GM21360 (cell line): ENCODE results near the gene RIN3.

Experiments used
- ATAC-seq: cut with Tn5 transposase; IDR thresholded peaks from one replicate; pipeline ENCODE4 v1.9.1; 2021; ENCODE audit warnings: mild to moderate bottlenecking, moderate library complexity; ENCODE audit not compliant: unreplicated experiment

RIN3 gene

DNA sequence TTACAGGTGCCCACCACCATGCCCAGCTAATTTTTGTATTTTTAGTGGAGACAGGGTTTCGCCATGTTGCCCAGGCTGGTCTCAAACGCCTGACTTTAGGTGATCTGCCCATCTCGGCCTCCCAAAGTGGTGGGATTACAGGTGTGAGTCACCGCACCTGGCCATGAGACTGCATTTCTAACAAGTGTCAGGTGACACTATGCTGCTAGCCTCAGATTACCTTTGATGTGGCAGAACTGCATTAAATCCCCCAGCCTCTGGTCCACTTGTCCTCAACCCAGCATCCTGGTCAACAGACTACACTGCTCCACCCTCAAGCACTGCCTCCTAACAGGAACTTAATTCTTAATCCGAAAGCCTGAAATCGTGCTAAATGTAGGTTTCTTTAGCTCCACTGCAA is 221.8 kb downstream of the RIN3 start:
- no peak for ATAC-seq

GRCh38 chr14:92737206-92737605 is 223.6 kb downstream of the RIN3 start:
- no peak for ATAC-seq

GRCh38 chr14:92737619-92738188 is 224.1 kb downstream of the RIN3 start:
- no peak for ATAC-seq
